Esophagus (tissue), 2 donors: ENCODE measurements around the gene LRMDA. TPM values are rescaled to one million over a fixed set of nuclear protein-coding genes. Genes with fewer than 3 reads are reported as not detected.

Source experiments
- H3K27ac ChIP-seq, 2 donors: one replicate each; pipeline ENCODE4 v1.5.1; 2013; ENCODE audit warnings: low read depth in 2 of 2, mild to moderate bottlenecking in 2 of 2, inconsistent platforms in 1 of 2, low read length in 1 of 2, moderate library complexity in 1 of 2
- H3K27me3 ChIP-seq, 2 donors: one replicate each; pipeline ENCODE4 v1.6.1; 2013; ENCODE audit warnings: low read length in 2 of 2, control low read depth in 1 of 2, mild to moderate bottlenecking in 1 of 2; ENCODE audit not compliant: insufficient read depth in 2 of 2, control insufficient read depth in 1 of 2
- H3K36me3 ChIP-seq, 2 donors: one replicate each; pipeline ENCODE4 v1.6.1; 2013; ENCODE audit warnings: low read length in 1 of 2; ENCODE audit not compliant: control insufficient read depth in 2 of 2, insufficient read depth in 2 of 2
- H3K4me1 ChIP-seq, 2 donors: one replicate each; pipeline ENCODE4 v1.6.1; 2013; ENCODE audit warnings: low read length in 1 of 2; ENCODE audit not compliant: control insufficient read depth in 2 of 2, insufficient read depth in 2 of 2
- H3K4me3 ChIP-seq, 2 donors: one replicate each; pipeline ENCODE4 v1.5.1; 2013; ENCODE audit warnings: low read length in 2 of 2, mild to moderate bottlenecking in 2 of 2, low read depth in 1 of 2, moderate library complexity in 1 of 2
- H3K9me3 ChIP-seq, 2 donors: one replicate each; pipeline ENCODE4 v1.6.1; 2013; ENCODE audit warnings: mild to moderate bottlenecking in 2 of 2, low read depth in 1 of 2, low read length in 1 of 2, moderate library complexity in 1 of 2; ENCODE audit not compliant: control insufficient read depth in 2 of 2, insufficient read depth in 1 of 2
- WGBS, 2 donors: extraction: QIAGEN DNeasy Blood & Tissue Kit; methylation state at CpG; one replicate each; pipeline ENCODE4 v1.1.7; 2013; 5-methylcytosine and 5-hydroxymethylcytosine counted together
- polyA plus RNA-seq, 2 donors: library from polyadenylated mRNA; stranded (reverse); fragments of 200-250 nt; gene quantifications; one replicate each; pipeline ENCODE4 v1.2.3, GENCODE V29; 2013
- donor health status: healthy with polysubstance abuse.
- donor health status: Bipolar disorder and iron deficiency.

The LRMDA gene
- polyA plus RNA-seq, 2 donors = 1.8 to 4.0 TPM

DNA sequence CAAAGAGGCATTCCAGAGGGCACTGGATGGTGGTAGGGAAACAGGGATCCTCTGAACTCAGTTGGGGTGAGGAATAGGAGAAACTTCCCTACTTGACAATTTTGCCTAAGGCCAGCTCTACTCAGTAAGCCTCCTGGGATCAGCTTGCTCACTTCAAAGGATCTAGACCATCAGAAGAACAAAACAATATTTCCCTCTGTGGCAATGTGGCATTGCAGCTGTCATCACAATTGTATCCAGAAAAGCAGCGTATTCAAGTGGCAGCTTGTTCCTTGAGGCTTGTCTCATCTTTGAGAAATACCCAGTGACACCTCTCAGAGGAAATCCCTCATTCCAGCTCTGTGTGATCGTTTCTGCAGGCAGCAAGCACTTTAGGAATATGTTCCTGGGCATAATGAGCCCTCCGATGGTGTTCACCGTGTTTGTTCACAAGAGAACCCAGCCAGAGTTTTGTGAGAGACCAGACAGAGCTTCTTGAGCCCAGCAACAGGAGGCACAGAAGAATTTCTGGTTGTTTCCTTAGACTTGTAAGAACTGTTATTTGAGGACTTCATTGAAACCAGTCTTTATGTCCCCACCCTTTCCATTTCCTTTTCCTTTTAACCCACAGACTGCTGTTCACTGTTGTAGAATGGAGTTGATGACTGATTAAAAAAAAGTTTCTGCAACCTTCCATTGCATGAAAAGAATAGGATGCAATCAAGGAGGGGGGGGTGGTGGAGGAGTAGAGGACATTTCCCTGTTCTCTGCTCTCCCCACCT lies 747.3 kb downstream of the LRMDA start:
- H3K4me1 ChIP-seq = peaks cover 0 to 2% of the 10 kb centered on the region in 2 donors
- WGBS, 2 donors = 45 to 52% methylated on average over 4 of the region's 4 CpGs
- no peaks in the 10 kb centered on the region for H3K9me3 ChIP-seq
- H3K36me3 ChIP-seq = no peaks in the 10 kb centered on the region
- H3K27ac ChIP-seq = no peak overlapping the region
- no peak overlapping the region for H3K4me3 ChIP-seq
- no peaks in the 10 kb centered on the region for H3K27me3 ChIP-seq

DNA sequence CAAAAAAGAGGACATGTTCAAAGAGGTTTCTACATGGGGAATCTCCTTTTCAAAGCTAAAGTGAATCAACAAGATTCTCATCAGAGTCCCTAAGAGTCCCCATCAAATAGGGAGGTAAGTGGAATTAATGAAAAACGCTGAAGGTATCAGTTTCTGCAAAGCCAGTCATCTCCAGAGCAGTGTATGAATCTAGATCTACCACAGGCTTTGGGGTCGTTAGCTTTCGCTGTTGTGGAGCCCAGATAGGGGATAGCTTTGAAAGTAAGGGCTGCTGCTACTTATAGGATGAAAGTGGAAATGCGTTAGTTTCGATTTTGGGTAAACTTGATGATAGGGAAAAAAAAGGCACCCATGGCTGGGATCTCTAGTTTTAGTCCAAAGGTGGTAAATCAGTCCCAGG lies 748.4 kb downstream of the LRMDA start:
- Histone ChIP-seq H3K4me3 (no peak overlapping the region), H3K27ac (no peak overlapping the region), H3K4me1 (peaks cover 0 to 2% of the 10 kb centered on the region in 2 donors), H3K27me3 (no peaks in the 10 kb centered on the region), H3K9me3 (no peaks in the 10 kb centered on the region), H3K36me3 (no peaks in the 10 kb centered on the region)
- 93 to 95% methylated on average over 5 of the region's 5 CpGs for WGBS, 2 donors

DNA sequence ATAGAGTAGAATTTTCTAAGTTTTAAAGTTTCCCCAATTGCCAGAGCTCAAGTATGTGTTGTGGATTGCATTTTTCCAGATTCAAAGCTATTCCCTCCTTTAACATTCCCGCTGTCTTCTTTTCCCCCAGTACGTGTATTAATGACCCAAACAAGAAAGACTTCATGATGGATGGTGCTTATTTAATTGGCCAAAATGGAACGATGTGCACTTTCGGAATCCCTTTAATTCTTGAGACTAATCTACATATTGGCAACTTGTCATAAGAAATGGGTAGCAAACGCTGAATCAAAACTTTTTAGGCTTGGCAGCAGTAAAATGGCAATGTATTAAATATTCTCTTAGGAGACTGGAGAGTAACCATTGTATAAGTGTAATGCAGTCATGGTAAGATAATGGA lies 753.2 kb downstream of the LRMDA start:
- Histone ChIP-seq H3K4me3 (no peak overlapping the region), H3K36me3 (no peaks in the 10 kb centered on the region), H3K4me1 (no peaks in the 10 kb centered on the region), H3K27ac (no peak overlapping the region), H3K27me3 (no peaks in the 10 kb centered on the region), H3K9me3 (no peaks in the 10 kb centered on the region)
- 72 to 86% methylated on average over 5 of the region's 5 CpGs for WGBS, 2 donors

DNA sequence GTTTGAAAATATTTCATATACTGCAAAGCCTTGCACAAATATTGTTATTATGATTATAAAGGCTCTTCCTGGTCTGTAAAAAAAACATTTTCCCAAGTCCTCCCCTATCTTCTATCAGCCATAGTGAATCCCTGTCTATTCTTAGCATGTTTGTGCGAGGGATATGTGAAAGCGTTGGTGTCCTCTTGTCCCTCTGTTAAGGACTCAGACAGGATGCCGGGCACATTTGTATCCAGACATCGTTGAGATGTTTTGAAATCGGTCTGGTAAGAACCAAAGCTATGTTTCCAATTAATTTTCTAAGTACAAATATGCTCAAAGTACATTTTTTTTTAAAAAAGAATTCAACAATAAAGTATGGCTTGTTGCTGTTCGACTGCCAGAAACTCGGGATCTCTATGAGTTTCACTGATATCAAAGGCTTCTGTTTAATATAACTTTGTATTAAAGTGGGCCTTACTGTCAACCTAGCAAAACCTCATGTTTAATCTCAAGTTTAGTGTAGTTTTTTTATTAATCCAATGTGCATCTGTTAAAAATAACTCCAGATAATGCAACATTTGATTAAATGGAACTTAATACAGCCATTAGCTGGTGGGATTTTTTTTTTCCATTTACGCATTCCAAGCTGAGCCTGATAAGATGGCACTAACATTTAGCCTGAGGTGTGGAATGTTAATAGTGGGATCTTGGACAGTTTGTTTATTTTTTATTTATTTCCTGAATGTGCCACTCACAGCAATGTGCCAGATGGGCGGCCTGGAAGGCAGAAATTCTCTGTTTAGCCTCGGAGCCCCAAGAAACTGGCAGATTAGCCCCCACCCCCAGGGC lies 754.3 kb downstream of the LRMDA start:
- Histone ChIP-seq H3K27me3 (no peaks in the 10 kb centered on the region), H3K9me3 (no peaks in the 10 kb centered on the region), H3K4me1 (no peaks in the 10 kb centered on the region), H3K36me3 (no peaks in the 10 kb centered on the region), H3K4me3 (no peak overlapping the region), H3K27ac (no peak overlapping the region)
- 73% methylated on average over 10 of the region's 10 CpGs for WGBS, 2 donors

DNA sequence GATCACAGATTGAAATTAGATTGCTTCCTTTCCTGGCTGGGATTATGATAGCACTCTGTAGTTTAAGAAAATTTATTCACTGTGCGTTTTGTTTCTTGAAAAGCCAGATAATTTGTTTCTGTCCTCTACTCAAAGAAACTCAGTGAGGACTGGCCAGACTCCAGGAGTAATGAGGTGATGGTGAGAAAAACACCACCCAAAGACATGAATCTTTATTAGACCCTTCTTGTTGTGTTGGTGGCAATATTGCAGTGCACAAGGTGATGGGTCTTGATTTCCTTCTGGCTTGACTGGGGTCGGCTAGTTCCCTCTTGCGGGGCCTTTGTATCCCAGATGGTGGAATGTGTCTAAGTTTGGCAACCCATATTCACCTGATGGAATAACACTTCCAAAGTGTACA lies 756.8 kb downstream of the LRMDA start:
- Histone ChIP-seq H3K36me3 (no peaks in the 10 kb centered on the region), H3K9me3 (no peaks in the 10 kb centered on the region), H3K4me1 (no peaks in the 10 kb centered on the region), H3K27me3 (no peaks in the 10 kb centered on the region), H3K4me3 (no peak overlapping the region), H3K27ac (no peak overlapping the region)
- WGBS, 2 donors = 83 to 85% methylated on average over 3 of the region's 3 CpGs

DNA sequence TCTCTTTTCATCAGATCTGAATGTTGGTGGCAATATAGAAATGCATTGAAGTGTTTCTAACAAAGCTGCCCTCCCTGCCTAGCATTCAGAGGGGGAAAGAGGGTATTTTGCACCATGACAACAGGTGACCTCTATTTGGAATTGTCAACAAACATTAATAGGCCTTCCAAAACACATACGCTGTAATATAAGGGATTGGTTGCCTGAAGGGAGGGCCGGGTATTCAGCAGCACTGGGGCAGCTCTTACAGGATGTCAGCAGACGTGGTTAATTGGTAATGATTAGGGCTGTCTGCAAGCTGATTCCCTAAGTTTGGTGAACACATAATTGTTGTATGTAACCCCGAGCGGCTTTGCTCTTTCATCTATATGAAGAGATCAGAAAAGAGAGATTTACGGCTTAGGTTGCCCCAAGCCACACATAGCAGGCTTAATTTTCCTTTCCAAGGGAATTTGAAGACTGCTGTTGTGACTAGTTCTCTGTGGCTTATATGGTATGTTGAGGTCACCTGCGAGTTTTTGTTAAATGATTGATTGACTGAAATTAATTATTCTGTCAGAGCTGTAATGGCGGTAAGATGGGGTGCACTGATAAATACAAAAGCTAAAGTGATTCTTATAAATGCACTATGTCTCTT lies 759.3 kb downstream of the LRMDA start:
- Histone ChIP-seq H3K4me3 (no peak overlapping the region), H3K36me3 (no peaks in the 10 kb centered on the region), H3K27me3 (no peaks in the 10 kb centered on the region), H3K4me1 (no peaks in the 10 kb centered on the region), H3K27ac (no peak overlapping the region), H3K9me3 (no peaks in the 10 kb centered on the region)
- 49 to 73% methylated on average over 8 of the region's 8 CpGs for WGBS, 2 donors

DNA sequence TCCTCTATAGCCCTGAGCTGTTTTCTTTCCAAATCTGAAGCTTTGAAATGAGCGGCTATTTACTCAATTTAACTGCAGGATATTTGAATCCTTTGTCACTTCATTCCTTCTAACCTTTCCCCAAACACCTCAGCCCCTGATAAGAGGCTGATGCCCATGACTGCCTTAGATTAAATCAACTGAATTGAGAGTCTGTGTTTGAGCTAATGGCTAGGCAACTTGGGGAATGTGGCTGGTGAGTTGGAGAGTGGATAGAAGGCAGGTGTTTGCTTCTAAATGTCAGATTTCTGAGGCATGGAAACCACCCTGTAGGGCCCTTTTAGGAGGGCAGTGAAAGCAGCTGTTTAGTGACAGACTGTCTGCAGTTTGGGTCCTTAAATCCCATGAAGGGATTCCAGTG lies 759.9 kb downstream of the LRMDA start:
- WGBS, 2 donors = 64 to 74% methylated on average over 1 of the region's 1 CpG
- Histone ChIP-seq H3K9me3 (no peaks in the 10 kb centered on the region), H3K27ac (no peak overlapping the region), H3K4me1 (no peaks in the 10 kb centered on the region), H3K4me3 (no peak overlapping the region), H3K27me3 (no peaks in the 10 kb centered on the region), H3K36me3 (no peaks in the 10 kb centered on the region)

DNA sequence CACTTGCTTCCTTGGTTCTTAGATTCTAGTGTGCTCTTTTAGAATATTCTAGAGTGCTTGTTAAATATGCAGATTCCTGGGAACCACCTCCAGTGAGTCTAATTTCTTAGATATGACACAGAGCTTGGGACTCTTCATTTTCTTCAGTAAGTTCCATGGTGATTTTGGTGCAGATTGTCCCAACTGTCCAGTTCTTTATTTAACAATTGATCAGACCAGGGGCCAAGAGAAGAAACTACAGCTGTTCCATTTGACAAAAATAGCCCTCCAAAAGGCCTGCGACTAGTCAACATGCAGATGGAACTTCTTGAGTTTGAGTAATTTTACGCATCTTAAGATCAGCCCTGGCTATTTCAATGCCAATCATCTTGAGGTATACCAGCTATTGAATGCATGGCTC lies 760.7 kb downstream of the LRMDA start:
- H3K4me1 ChIP-seq = no peaks in the 10 kb centered on the region
- H3K9me3 ChIP-seq = no peaks in the 10 kb centered on the region
- WGBS, 2 donors = 90% methylated on average over 2 of the region's 2 CpGs
- no peak overlapping the region for H3K27ac ChIP-seq
- H3K36me3 ChIP-seq = no peaks in the 10 kb centered on the region
- no peak overlapping the region for H3K4me3 ChIP-seq
- no peaks in the 10 kb centered on the region for H3K27me3 ChIP-seq

DNA sequence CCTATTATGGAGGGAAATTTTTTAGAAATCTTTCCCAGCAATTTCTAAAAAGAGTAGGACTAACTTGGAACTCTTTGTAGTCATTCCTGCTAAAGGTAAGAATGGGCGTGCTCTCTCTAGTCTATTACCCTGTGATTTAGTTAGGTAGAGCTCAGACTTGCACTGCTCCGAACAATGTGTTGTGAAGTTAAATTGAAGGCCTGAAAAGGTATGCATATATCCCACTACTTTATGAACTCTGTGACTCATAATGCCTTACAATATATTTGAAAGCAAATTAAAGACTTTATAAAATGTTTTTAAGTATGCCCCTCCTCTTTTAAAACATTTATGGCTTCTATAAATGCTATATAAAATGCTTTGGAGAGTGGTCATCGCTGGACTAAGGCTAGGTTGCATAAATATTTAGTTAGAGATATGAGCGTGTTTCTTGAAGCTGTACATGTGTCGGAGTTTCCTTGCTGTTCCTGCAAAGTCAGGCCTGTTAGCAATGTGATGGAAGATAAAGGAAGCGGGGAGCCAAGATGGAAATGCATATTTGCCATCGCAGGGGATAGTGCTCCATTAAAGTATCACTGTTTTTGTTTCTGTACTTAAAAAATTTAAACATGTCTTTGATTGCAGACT lies 761.4 kb downstream of the LRMDA start:
- H3K4me1 ChIP-seq = no peaks in the 10 kb centered on the region
- no peak overlapping the region for H3K27ac ChIP-seq
- H3K36me3 ChIP-seq = no peaks in the 10 kb centered on the region
- no peaks in the 10 kb centered on the region for H3K9me3 ChIP-seq
- H3K27me3 ChIP-seq = no peaks in the 10 kb centered on the region
- H3K4me3 ChIP-seq = no peak overlapping the region
- 80 to 81% methylated on average over 7 of the region's 7 CpGs for WGBS, 2 donors
